GM10266 (cell line): ENCODE data around the gene GATC.

Source experiments
- DNase-seq: peaks from one replicate; pipeline ENCODE4 v3.0.0; 2012; ENCODE audit errors: extremely low spot score
- CTCF ChIP-seq: IDR thresholded peaks from 2 replicates; pipeline ENCODE4 v1.5.1; 2012; ENCODE audit warnings: mild to moderate bottlenecking, low read depth; ENCODE audit not compliant: control insufficient read depth, insufficient read depth; ENCODE audit errors: missing control alignments

GATC gene

GRCh38 chr12:120406069-120406468, 40.2 kb upstream of the GATC start:
- no peak for TF ChIP-seq CTCF
- DNase-seq: no peak

- DNase-seq: no peak
- no peak for TF ChIP-seq CTCF
Observed at GRCh38 chr12:120406553-120406952, 39.7 kb upstream of the GATC start.

- DNase-seq: no peak
- TF ChIP-seq CTCF: no peak
Observed at GRCh38 chr12:120408771-120409170, 37.5 kb upstream of the GATC start.

- no peak for TF ChIP-seq CTCF
- DNase-seq: no peak
Observed at GRCh38 chr12:120412421-120412820, 33.8 kb upstream of the GATC start.

DNA sequence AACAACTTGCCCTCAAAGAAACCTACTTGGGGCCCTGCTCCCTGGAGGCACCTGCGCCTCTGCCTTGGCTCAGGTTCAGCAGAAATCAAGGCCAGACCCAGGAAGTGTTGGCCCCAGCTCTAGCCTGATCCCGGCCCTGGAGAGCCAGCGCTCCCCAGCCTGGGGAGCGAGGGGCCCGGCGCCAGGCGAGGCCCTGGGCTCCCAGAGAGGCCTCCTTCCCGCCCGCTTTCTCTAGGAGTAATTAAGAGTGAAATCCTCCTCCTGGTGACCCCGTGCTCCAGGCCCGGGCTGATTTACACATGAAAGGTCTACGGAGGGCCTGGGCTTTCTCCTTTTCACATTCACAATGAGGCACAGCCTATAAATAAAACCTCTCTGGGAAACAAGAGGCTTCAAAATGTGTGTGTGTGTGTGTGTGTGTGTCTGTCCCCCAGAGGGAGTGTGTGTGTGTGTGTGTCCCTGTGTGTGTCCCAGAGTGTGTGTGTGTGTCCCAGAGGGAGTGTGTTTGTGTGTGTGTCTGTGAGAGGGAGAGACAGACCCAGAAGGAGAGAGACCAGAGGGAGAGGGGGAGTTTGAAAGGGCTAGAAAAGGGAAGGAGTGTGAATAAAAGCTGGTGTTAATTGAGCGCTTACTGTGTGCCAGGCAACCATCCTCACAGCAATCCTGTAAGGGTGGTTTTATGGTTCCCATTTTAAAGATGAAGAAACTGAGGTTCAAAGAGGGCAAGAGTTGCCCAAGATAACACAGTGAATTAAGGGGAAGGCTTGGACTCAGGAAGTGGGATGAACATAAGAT, 32.1 kb upstream of the GATC start:
- no peak for TF ChIP-seq CTCF
- no peak for DNase-seq

DNA sequence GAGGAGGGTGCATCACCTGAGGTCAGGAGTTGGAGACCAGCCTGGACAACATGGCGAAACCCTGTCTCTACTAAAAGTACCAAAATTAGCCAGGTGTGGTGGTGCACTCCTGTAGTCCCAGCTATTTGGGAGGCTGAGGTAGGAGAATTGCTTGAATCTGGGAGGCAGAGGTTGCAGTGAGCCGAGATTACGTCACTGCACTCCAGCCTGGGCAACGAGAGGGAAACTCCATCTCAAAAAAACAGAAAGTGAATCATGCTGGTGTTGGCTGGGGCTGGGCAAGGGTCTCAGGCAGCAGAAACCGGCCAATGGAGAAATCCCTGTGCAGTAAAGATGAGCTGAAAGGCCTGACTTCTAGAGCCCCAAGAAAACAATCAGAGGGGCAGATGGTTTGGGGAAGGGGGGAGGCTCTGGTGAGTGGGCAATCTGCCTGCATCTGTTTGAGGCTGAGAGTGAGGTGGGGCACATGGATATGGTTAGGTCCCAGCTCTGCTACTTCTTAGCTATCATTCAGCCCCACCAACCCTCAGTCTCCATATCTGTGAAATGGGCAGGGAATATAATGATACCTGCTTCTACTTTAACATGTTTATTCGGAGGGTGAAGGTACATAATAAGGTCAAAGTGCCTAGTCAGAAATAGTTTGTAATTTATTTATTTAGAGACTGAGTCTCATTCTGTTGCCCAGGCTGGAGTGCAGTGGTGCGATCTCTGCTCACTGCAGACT, 29.6 kb upstream of the GATC start:
- no peak for DNase-seq
- no peak for TF ChIP-seq CTCF

GRCh38 chr12:120417917-120418580, 28.2 kb upstream of the GATC start:
- no peak for DNase-seq
- TF ChIP-seq CTCF: no peak
